ENCODE results near the gene MR1. TPM values are rescaled to one million over a fixed set of nuclear protein-coding genes. Genes with fewer than 3 reads are reported as not detected.
A peak's percentile ranks its signal among the peaks of the same experiment; 100 is the strongest.

Gene MR1
- total and polyA plus RNA-seq, 9 of the 15 experiments (the other 6 are each of a cell fraction or from before 2014, with no cell fraction given): 9.7 to 21.7 (median 15.6) TPM

- TF ChIP-seq TGIF2 (CRISPR knock-in tag; IDR thresholded peaks at IDR 0.05) (0 out of 2 replicates have a peak, but pooled peaks have one; percentile 21), POLR2AphosphoS2 (IDR thresholded peaks at IDR 0.05; ENCODE audit: low read length) (no peak), C11orf30 (IDR thresholded peaks at IDR 0.05; ENCODE audit: low read depth) (no peak), ZNF717 (CRISPR knock-in tag; IDR thresholded peaks at IDR 0.05) (no peak), NR2C1 (IDR thresholded peaks at IDR 0.05) (no peak; the same call in 1 of the 2 replicates), NR2C1 (tag; IDR thresholded peaks at IDR 0.05) (0 out of 2 replicates have a peak, but pooled peaks have one; percentile 38), SMAD3 (CRISPR knock-in tag; conservative IDR thresholded peaks at IDR 0.05) (no peak), ATF6 (CRISPR knock-in tag; IDR thresholded peaks at IDR 0.05) (no peak), ZNF445 (CRISPR knock-in tag; IDR thresholded peaks at IDR 0.05; ENCODE audit: low read depth) (no peak), SIN3A (IDR thresholded peaks at IDR 0.05; ENCODE audit: borderline replicate concordance in 2 of 2, control insufficient read depth in 1 of 2, low read depth in 2 of 2, low read length in 2 of 2) (no peak), E2F5 (CRISPR knock-in tag; IDR thresholded peaks at IDR 0.05) (no peak), TOE1 (IDR thresholded peaks at IDR 0.05; ENCODE audit: borderline replicate concordance) (no peak), TOE1 (CRISPR knock-in tag; IDR thresholded peaks at IDR 0.05; ENCODE audit: borderline replicate concordance, low read depth) (no peak), FOXA1 (IDR thresholded peaks at IDR 0.05; ENCODE audit: borderline replicate concordance) (no peak), POLR2A (conservative IDR thresholded peaks at IDR 0.05) (0 out of 2 replicates have a peak, but pooled peaks have one; percentile 20), ETV5 (CRISPR knock-in tag; IDR thresholded peaks at IDR 0.05; ENCODE audit: low read depth) (no peak), CEBPG (CRISPR knock-in tag; IDR thresholded peaks at IDR 0.05) (no peak), CEBPG (tag; conservative IDR thresholded peaks at IDR 0.05 in 1 of 2, IDR thresholded peaks at IDR 0.05 in 1 of 2) (no peak), SMAD1 (IDR thresholded peaks at IDR 0.05; ENCODE audit: low read depth, low read length, partially characterized antibody) (no peak)
- TF ChIP-seq, protein P1, sequence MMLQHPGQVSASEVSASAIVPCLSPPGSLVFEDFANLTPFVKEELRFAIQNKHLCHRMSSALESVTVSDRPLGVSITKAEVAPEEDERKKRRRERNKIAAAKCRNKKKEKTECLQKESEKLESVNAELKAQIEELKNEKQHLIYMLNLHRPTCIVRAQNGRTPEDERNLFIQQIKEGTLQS (IDR thresholded peaks at IDR 0.05): 0 out of 2 replicates have a peak, but pooled peaks have one; percentile 16
- TF ChIP-seq, protein P1 (CRISPR knock-in tag; conservative IDR thresholded peaks at IDR 0.05): 0 out of 2 replicates have a peak, but pooled peaks have one; percentile 12
- TF ChIP-seq, protein P2, sequence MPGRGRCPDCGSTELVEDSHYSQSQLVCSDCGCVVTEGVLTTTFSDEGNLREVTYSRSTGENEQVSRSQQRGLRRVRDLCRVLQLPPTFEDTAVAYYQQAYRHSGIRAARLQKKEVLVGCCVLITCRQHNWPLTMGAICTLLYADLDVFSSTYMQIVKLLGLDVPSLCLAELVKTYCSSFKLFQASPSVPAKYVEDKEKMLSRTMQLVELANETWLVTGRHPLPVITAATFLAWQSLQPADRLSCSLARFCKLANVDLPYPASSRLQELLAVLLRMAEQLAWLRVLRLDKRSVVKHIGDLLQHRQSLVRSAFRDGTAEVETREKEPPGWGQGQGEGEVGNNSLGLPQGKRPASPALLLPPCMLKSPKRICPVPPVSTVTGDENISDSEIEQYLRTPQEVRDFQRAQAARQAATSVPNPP (IDR thresholded peaks at IDR 0.05; ENCODE audit: borderline replicate concordance, insufficient read depth, insufficient read length): no peak
Observed at GRCh38 chr1:181091309-181092040, 57.7 kb downstream of the MR1 start (continued).
